Mesenchymal stem cell (in vitro differentiated cells and primary cell): ENCODE data around the gene NPW.
A peak's percentile ranks its signal among the peaks of the same experiment; 100 is the strongest.

Experiments
- DNase-seq: peaks from one replicate; pipeline ENCODE4 v3.0.0-alpha.2; 2013
- H2AFZ ChIP-seq: one replicate; pipeline ENCODE4 v1.6.1; 2013; ENCODE audit warnings: low read depth, mild to moderate bottlenecking, control low read depth, inconsistent platforms, low read length, moderate library complexity
- H2AK5ac ChIP-seq: 2 replicates; pipeline ENCODE4 v1.6.1; 2013; ENCODE audit warnings: low read length, moderate library complexity, mild to moderate bottlenecking, inconsistent platforms; ENCODE audit not compliant: severe bottlenecking
- H2BK120ac ChIP-seq: one replicate; pipeline ENCODE4 v1.6.1; 2013; ENCODE audit warnings: low read depth, mild to moderate bottlenecking, inconsistent platforms, low read length, moderate library complexity
- H2BK12ac ChIP-seq, 2 experiments: one replicate each; pipeline ENCODE4 v1.6.1; 2013; ENCODE audit warnings: inconsistent platforms in 2 of 2, low read length in 2 of 2, mild to moderate bottlenecking in 2 of 2, moderate library complexity in 2 of 2, control low read depth in 1 of 2
- H2BK15ac ChIP-seq: one replicate; pipeline ENCODE4 v1.6.1; 2013; ENCODE audit warnings: mild to moderate bottlenecking, low read depth, inconsistent platforms; ENCODE audit not compliant: poor library complexity, severe bottlenecking
- H2BK5ac ChIP-seq: 2 replicates; pipeline ENCODE4 v1.6.1; 2013; ENCODE audit warnings: low read depth, mild to moderate bottlenecking, low read length, control low read depth, inconsistent platforms; ENCODE audit not compliant: poor library complexity, severe bottlenecking
- H3K14ac ChIP-seq, 2 experiments: one replicate each; pipeline ENCODE4 v1.6.1; 2013; ENCODE audit warnings: inconsistent platforms in 2 of 2, low read length in 2 of 2, control low read depth in 1 of 2, mild to moderate bottlenecking in 1 of 2, moderate library complexity in 1 of 2
- H3K18ac ChIP-seq, 2 experiments: one replicate each; pipeline ENCODE4 v1.6.1; 2013; ENCODE audit warnings: inconsistent platforms in 2 of 2, low read length in 2 of 2, control low read depth in 1 of 2, low read depth in 1 of 2, mild to moderate bottlenecking in 1 of 2
- H3K23ac ChIP-seq, 2 experiments: one replicate each; pipeline ENCODE4 v1.6.1; 2013; ENCODE audit warnings: inconsistent platforms in 2 of 2, low read length in 2 of 2, mild to moderate bottlenecking in 2 of 2, moderate library complexity in 2 of 2, control low read depth in 1 of 2
- H3K27ac ChIP-seq: 2 replicates; pipeline ENCODE4 v1.5.1; 2013; ENCODE audit warnings: mild to moderate bottlenecking, moderate library complexity, low read length, control low read depth, inconsistent platforms; ENCODE audit not compliant: poor library complexity, severe bottlenecking
- H3K27me3 ChIP-seq, 2 experiments: 2 replicates each; pipeline versions ENCODE4 v1.6.1 to v1.7.0; 2013; ENCODE audit warnings: low read length in 2 of 2, mild to moderate bottlenecking in 2 of 2, moderate library complexity in 2 of 2, control low read depth in 1 of 2, inconsistent platforms in 1 of 2; ENCODE audit not compliant: control insufficient read depth in 1 of 2, insufficient read depth in 1 of 2
- H3K36me3 ChIP-seq, 2 experiments: 2 replicates each; pipeline versions ENCODE4 v1.6.1 to v1.7.0; 2013; ENCODE audit warnings: low read length in 2 of 2, control low read depth in 1 of 2, inconsistent platforms in 1 of 2, low read depth in 1 of 2, mild to moderate bottlenecking in 1 of 2; ENCODE audit not compliant: insufficient read depth in 2 of 2, control insufficient read depth in 1 of 2
- H3K4ac ChIP-seq, 2 experiments: one replicate each; pipeline ENCODE4 v1.6.1; 2013; ENCODE audit warnings: inconsistent platforms in 2 of 2, low read length in 2 of 2, mild to moderate bottlenecking in 2 of 2, moderate library complexity in 2 of 2, control low read depth in 1 of 2, low read depth in 1 of 2
- H3K4me1 ChIP-seq: 2 replicates; pipeline ENCODE4 v1.6.1; 2013; ENCODE audit warnings: low read depth, low read length, control low read depth; ENCODE audit not compliant: control insufficient read depth, insufficient read depth
- H3K4me2 ChIP-seq: 2 replicates; pipeline ENCODE4 v1.6.1; 2013; ENCODE audit warnings: low read length, mild to moderate bottlenecking, inconsistent platforms; ENCODE audit not compliant: poor library complexity, severe bottlenecking
- H3K4me3 ChIP-seq, 2 experiments: 2 replicates each; pipeline versions ENCODE4 v1.5.1 to v1.7.0; 2013; ENCODE audit warnings: low read length in 2 of 2, mild to moderate bottlenecking in 2 of 2, control low read depth in 1 of 2, low read depth in 1 of 2; ENCODE audit not compliant: insufficient read depth in 1 of 2
- H3K79me1 ChIP-seq: replicated peaks from 2 replicates; pipeline ENCODE4 v1.6.1; 2013; ENCODE audit warnings: mild to moderate bottlenecking, control low read depth, low read length, inconsistent platforms; ENCODE audit not compliant: poor library complexity, severe bottlenecking
- H3K9ac ChIP-seq: 2 replicates; pipeline ENCODE4 v1.7.0; 2013; ENCODE audit warnings: mild to moderate bottlenecking, low read length, moderate library complexity
- H3K9me3 ChIP-seq: 2 replicates; pipeline ENCODE4 v1.7.0; 2013; ENCODE audit warnings: mild to moderate bottlenecking, low read length; ENCODE audit not compliant: control insufficient read depth
- H4K8ac ChIP-seq: one replicate; pipeline ENCODE4 v1.6.1; 2013; ENCODE audit warnings: inconsistent platforms, mild to moderate bottlenecking, low read length, moderate library complexity
- H4K91ac ChIP-seq: one replicate; pipeline ENCODE4 v1.6.1; 2013; ENCODE audit warnings: mild to moderate bottlenecking, low read length, inconsistent platforms
- WGBS: methylation state at CpG from one replicate; pipeline ENCODE4 v1.1.7; 2013; ENCODE audit warnings: mixed read lengths; 5-methylcytosine and 5-hydroxymethylcytosine counted together

The NPW gene

DNA sequence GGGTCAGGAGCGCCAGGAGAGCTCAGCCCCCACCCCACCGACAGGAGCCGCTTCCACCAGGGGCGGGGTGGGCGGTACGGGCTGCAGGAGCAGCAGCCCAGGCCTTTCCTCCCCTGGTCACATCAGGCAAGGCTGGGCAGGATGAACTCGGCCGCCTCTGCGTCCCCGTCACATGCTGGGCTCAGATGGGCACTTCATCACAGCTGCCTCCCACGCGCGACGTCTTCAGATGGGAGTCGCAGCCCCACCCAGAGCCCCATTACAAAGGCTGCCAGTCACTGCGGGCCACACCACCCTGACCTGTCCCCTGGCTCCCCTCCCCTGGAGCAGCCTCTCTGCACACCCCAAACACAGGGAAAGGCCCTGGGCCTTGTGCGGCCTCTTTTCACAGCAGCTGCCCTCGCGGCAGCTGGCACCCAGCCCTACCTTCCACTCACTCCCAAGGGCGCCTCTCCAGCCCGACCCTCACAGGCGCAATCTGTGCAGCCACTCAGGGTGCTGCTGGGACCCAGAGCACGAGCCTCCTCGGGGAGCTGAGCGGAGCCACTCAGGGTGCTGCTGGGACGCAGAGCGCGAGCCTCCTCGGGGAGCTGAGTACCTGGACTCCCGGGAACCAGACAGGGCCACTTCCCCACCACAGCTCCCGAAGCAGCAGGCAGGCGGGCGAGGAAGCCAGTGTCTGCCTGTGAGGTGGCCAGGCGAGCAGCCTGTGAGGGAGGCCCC, 14.6 kb upstream of the NPW start:
- WGBS = 94% methylated on average over 34 of the region's 34 CpGs
- no peak overlapping the region for H3K27ac ChIP-seq
- H3K18ac ChIP-seq = no peak overlapping the region
- H3K4me2 ChIP-seq = no peak overlapping the region
- H4K8ac ChIP-seq = no peak overlapping the region
- no peak overlapping the region for H3K23ac ChIP-seq
- no peak overlapping the region for H2BK120ac ChIP-seq
- peaks cover 24% of the 10 kb centered on the region for H3K79me1 ChIP-seq
- peak overlapping the region; percentile 21 for H2BK15ac ChIP-seq
- H3K27me3 ChIP-seq = no peaks in the 10 kb centered on the region
- no peak overlapping the region for H3K9ac ChIP-seq
- no peak overlapping the region for H2AFZ ChIP-seq
- no peak overlapping the region for H2BK5ac ChIP-seq
- no peaks in the 10 kb centered on the region for H3K9me3 ChIP-seq
- H3K4ac ChIP-seq = no peak overlapping the region
- H4K91ac ChIP-seq = peak overlapping the region; percentile 31
- H3K14ac ChIP-seq = no peak overlapping the region
- peaks cover 51% of the 10 kb centered on the region for H3K4me1 ChIP-seq
- no peak overlapping the region for H3K4me3 ChIP-seq
- H2AK5ac ChIP-seq = no peak overlapping the region
- no peak overlapping the region for H2BK12ac ChIP-seq
- DNase-seq = no peak
- H3K36me3 ChIP-seq = peaks cover 34 to 74% of the 10 kb centered on the region in 2 experiments

DNA sequence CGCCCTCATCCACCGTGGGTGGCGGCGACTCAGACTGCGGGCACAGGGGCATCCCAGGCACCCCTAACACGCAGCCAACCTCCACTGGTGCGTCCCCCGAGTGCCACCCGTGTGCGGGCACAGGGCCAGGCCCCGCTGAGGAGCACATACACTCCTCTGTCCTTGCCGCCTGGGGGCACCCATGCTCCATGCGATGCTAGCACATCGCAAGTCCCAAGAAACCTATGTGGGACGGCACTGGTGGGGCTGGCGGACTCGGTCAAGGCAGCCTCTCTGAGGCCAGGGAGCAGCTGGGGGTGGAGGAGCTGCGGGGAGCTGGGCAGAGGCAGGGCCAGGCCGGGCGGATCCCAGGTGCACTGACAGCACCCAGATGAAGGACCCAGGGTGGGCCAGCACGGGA, 13.9 kb upstream of the NPW start:
- no peak overlapping the region for H2AFZ ChIP-seq
- H4K91ac ChIP-seq = no peak overlapping the region
- H3K27me3 ChIP-seq = no peaks in the 10 kb centered on the region
- no peak overlapping the region for H3K4ac ChIP-seq
- H2BK12ac ChIP-seq = no peak overlapping the region
- no peak overlapping the region for H2BK15ac ChIP-seq
- H4K8ac ChIP-seq = no peak overlapping the region
- no peak overlapping the region for H2BK120ac ChIP-seq
- no peak overlapping the region for H3K23ac ChIP-seq
- no peak for DNase-seq
- H3K18ac ChIP-seq = no peak overlapping the region
- peak overlapping the region; percentile 53 for H3K9ac ChIP-seq
- H2BK5ac ChIP-seq = no peak overlapping the region
- H2AK5ac ChIP-seq = no peak overlapping the region
- peak overlapping the region in 1 of 2 experiments; percentile 18 for H3K4me3 ChIP-seq
- no peak overlapping the region for H3K27ac ChIP-seq
- peaks cover 25% of the 10 kb centered on the region for H3K79me1 ChIP-seq
- no peak overlapping the region for H3K4me2 ChIP-seq
- 91% methylated on average over 21 of the region's 21 CpGs for WGBS
- no peak overlapping the region for H3K14ac ChIP-seq
- H3K9me3 ChIP-seq = no peaks in the 10 kb centered on the region
- peaks cover 27 to 67% of the 10 kb centered on the region in 2 experiments for H3K36me3 ChIP-seq
- peaks cover 57% of the 10 kb centered on the region for H3K4me1 ChIP-seq

GRCh38 chr16:2006317-2006716, 13.3 kb upstream of the NPW start:
- Histone ChIP-seq H3K4me3 (peak overlapping the region in 1 of 2 experiments; percentile 18), H2AK5ac (no peak overlapping the region), H3K9me3 (no peaks in the 10 kb centered on the region), H2BK15ac (no peak overlapping the region), H3K23ac (no peak overlapping the region), H2AFZ (no peak overlapping the region), H3K9ac (peak overlapping the region; percentile 53), H3K18ac (no peak overlapping the region), H3K14ac (no peak overlapping the region), H2BK120ac (no peak overlapping the region), H4K8ac (no peak overlapping the region), H3K4me1 (peaks cover 57% of the 10 kb centered on the region), H3K36me3 (peaks cover 20 to 61% of the 10 kb centered on the region in 2 experiments), H3K4me2 (no peak overlapping the region), H3K79me1 (peaks cover 22% of the 10 kb centered on the region), H4K91ac (peak overlapping the region; percentile 21), H3K27me3 (no peaks in the 10 kb centered on the region), H2BK5ac (no peak overlapping the region), H3K4ac (no peak overlapping the region), H3K27ac (no peak overlapping the region), H2BK12ac (no peak overlapping the region)
- 97% methylated on average over 8 of the region's 8 CpGs for WGBS
- no peak for DNase-seq

DNA sequence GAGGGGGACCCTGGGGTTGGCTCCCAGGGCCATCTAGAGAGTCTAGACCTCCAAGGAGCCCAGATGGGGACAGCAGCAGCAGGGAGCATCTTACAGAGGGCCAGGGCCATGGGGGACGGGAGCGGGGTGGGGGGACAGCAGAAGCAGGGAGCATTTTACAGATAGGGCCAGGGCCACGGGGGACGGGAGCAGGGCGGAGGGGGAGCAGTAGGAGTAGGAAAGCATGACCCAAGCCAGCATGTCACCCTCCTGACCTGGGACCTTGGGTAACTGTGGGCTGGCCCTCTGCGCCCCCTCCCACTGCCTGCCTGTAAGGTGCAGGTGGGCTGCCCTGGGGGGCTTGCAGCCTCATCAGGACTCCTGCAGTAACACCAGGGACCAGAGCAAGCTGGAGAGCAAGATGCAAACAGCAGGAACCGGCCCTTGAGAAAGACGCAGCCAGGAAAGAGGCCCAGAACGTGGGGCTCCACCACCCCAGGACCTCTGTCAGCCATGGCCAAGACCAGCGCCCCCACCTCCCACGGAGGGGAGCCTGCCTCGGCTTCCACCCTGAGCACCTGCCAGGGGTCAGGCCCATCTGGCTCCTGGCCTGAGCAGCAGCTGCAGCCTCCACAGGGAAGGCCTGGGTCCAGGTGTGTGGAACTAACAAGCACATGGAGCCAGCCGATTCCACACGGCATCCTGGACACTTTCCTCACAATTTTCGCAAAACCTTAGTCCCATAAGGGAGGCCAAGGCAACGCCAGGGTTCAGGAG, 12.3 kb upstream of the NPW start:
- Histone ChIP-seq H2BK5ac (no peak overlapping the region), H2BK15ac (no peak overlapping the region), H2BK120ac (no peak overlapping the region), H4K91ac (no peak overlapping the region), H2AFZ (no peak overlapping the region), H3K4me2 (no peak overlapping the region), H2BK12ac (no peak overlapping the region), H4K8ac (peak overlapping the region; percentile 19), H3K23ac (peak overlapping the region in 1 of 2 experiments; percentile 5), H3K4me1 (peaks cover 57% of the 10 kb centered on the region), H3K4ac (no peak overlapping the region), H3K18ac (no peak overlapping the region), H2AK5ac (no peak overlapping the region), H3K27me3 (no peaks in the 10 kb centered on the region), H3K9ac (peak overlapping the region; percentile 93), H3K36me3 (peaks cover 11 to 51% of the 10 kb centered on the region in 2 experiments), H3K14ac (no peak overlapping the region), H3K27ac (no peak overlapping the region), H3K4me3 (peak overlapping the region in 1 of 2 experiments; percentile 91), H3K79me1 (peaks cover 13% of the 10 kb centered on the region), H3K9me3 (no peaks in the 10 kb centered on the region)
- no peak for DNase-seq
- WGBS = 92% methylated on average over 16 of the region's 16 CpGs
